MM.1S (cell line): ENCODE results near the gene HS6ST3.

Experiments used
- CTCF ChIP-seq: fragments of 300-600 bp; sonication (generic); IDR thresholded peaks from 2 replicates; pipeline ENCODE4 v1.5.1; 2016; ENCODE audit warnings: antibody characterized with exemption, low read length, mixed read lengths
- EZH2 ChIP-seq: fragments of 300-600 bp; sonication (generic); optimal IDR thresholded peaks from 2 replicates; pipeline ENCODE3; 2017; ENCODE audit warnings: low read depth, mild to moderate bottlenecking, antibody characterized with exemption, low read length, mixed read lengths
- EZH2phosphoT487 ChIP-seq: fragments of 300-600 bp; sonication (generic); IDR thresholded peaks from 2 replicates; pipeline ENCODE4 v1.6.1; 2018; ENCODE audit warnings: antibody characterized with exemption, low read length

GRCh38 chr13:96809366-96810096 is 719.6 kb downstream of the HS6ST3 start:
- no peak for TF ChIP-seq CTCF
- no peak for TF ChIP-seq EZH2phosphoT487
- TF ChIP-seq EZH2: no peak
